Activated CD4-positive, alpha-beta T cell treated with anti-CD3 and anti-CD28 coated beads for 1 hour (primary cell): ENCODE results near the gene PTPRN2.
"Not testable (repeated sequence)": the region's sequence is repeated elsewhere in the genome, so short reads cannot be mapped to it uniquely, and the experiment has no call there.

Experiments used
- DNase-seq: peaks from one replicate; pipeline ENCODE4 v3.0.0-alpha.2; 2020

PTPRN2 gene

GRCh38 chr7:158286210-158286609 lies 301.4 kb downstream of the PTPRN2 start:
- no peak for DNase-seq

- no peak for DNase-seq
Measured at GRCh38 chr7:158285383-158285770, 302.2 kb downstream of the PTPRN2 start.

GRCh38 chr7:158284617-158285382 lies 302.8 kb downstream of the PTPRN2 start:
- no peak for DNase-seq

- DNase-seq, result no peak
Measured at GRCh38 chr7:158284121-158284520, 303.5 kb downstream of the PTPRN2 start.

GRCh38 chr7:158283016-158283974 lies 304.3 kb downstream of the PTPRN2 start:
- DNase-seq, result no peak

- DNase-seq, result no peak
Measured at GRCh38 chr7:158282461-158283001, 305.1 kb downstream of the PTPRN2 start.

GRCh38 chr7:158281441-158281840 lies 306.2 kb downstream of the PTPRN2 start:
- no peak for DNase-seq

GRCh38 chr7:158280448-158281144 lies 307.0 kb downstream of the PTPRN2 start:
- no peak for DNase-seq

GRCh38 chr7:158279539-158280447 lies 307.8 kb downstream of the PTPRN2 start:
- no peak for DNase-seq

- no peak for DNase-seq
Measured at GRCh38 chr7:158278745-158279320, 308.8 kb downstream of the PTPRN2 start.

GRCh38 chr7:158277219-158278141 lies 310.1 kb downstream of the PTPRN2 start:
- DNase-seq, result no peak

- DNase-seq, result no peak
Measured at GRCh38 chr7:158276414-158277218, 311.0 kb downstream of the PTPRN2 start.

GRCh38 chr7:158275711-158276413 lies 311.8 kb downstream of the PTPRN2 start:
- no peak for DNase-seq

- no peak for DNase-seq
Measured at GRCh38 chr7:158274996-158275395, 312.6 kb downstream of the PTPRN2 start.

GRCh38 chr7:158274404-158274811 lies 313.2 kb downstream of the PTPRN2 start:
- DNase-seq, result no peak

GRCh38 chr7:158273756-158274342 lies 313.8 kb downstream of the PTPRN2 start:
- DNase-seq, result not testable (repeated sequence)

GRCh38 chr7:158273138-158273651 lies 314.4 kb downstream of the PTPRN2 start:
- DNase-seq, result no peak

GRCh38 chr7:158272509-158273137 lies 315.0 kb downstream of the PTPRN2 start:
- no peak for DNase-seq
